Right atrium auricular region (tissue), 2 donors: Measurements from ENCODE around the gene FAM200A. TPM values are rescaled to one million over a fixed set of nuclear protein-coding genes. Genes with fewer than 3 reads are reported as not detected.

Source experiments
- DNase-seq: peaks from one replicate; pipeline ENCODE4 v3.0.0-alpha.2; 2019; ENCODE audit warnings: low spot score
- H3K27ac ChIP-seq, 2 donors: fragments of 200-600 bp; sonication (generic); 1 replicate in 1 of 2; 2 replicates in 1 of 2; pipeline ENCODE4 v1.5.1; 2016 to 2019
- H3K27me3 ChIP-seq, 2 donors: fragments of 200-600 bp; sonication (generic); one replicate each; pipeline versions ENCODE4 v1.5.1 to v1.6.0; 2017 to 2019
- H3K36me3 ChIP-seq: fragments of 200-600 bp; sonication (generic); one replicate; pipeline ENCODE4 v1.5.1; 2016
- H3K4me1 ChIP-seq, 2 donors: fragments of 200-600 bp; sonication (generic); one replicate each; pipeline versions ENCODE4 v1.5.1 to v1.6.0; 2017 to 2019
- H3K4me3 ChIP-seq, 2 donors: fragments of 200-600 bp; sonication (generic); 1 replicate in 1 of 2; 2 replicates in 1 of 2; pipeline ENCODE4 v1.5.1; 2017 to 2019; ENCODE audit warnings: mild to moderate bottlenecking in 1 of 2, moderate library complexity in 1 of 2
- H3K9me3 ChIP-seq, 2 donors: fragments of 200-600 bp; sonication (generic); one replicate each; pipeline ENCODE4 v1.5.1; 2019
- CTCF ChIP-seq, 2 donors: fragments of 200-600 bp; sonication (generic); IDR thresholded peaks; one replicate each; pipeline ENCODE4 v1.5.1; 2019; ENCODE audit warnings: antibody characterized with exemption in 2 of 2
- total RNA-seq, 2 donors: library from RNA; depleted of rRNA; stranded (reverse); fragments of >200 nt; gene quantifications; one replicate each; pipeline ENCODE4 v1.1.0, GENCODE V29; 2016

FAM200A gene
- total RNA-seq, result 1 to 10 TPM; 4.6 to 5.0 TPM

- Histone ChIP-seq H3K9me3 (peaks cover 0 to 3% of the 10 kb centered on the region in 2 donors), H3K4me3 (peak within 1 kb of the TSS; percentile 82 to 94), H3K27me3 (no peaks in the 10 kb centered on the region), H3K4me1 (peaks cover 0 to 22% of the 10 kb centered on the region in 2 donors), H3K36me3 (peaks cover 14% of the 10 kb centered on the region), H3K27ac (peak within 1 kb of the TSS; percentile 84 to 92)
- TF ChIP-seq CTCF (IDR thresholded peaks at IDR 0.05), result no peak
- DNase-seq, result peak; percentile 86
Measured at GRCh38 chr7:99551767-99552463, at the start of gene FAM200A. FAM200A (minus strand) TSS chr7:99552114; CDS start chr7:99548407, 3,707 bp downstream.

DNA sequence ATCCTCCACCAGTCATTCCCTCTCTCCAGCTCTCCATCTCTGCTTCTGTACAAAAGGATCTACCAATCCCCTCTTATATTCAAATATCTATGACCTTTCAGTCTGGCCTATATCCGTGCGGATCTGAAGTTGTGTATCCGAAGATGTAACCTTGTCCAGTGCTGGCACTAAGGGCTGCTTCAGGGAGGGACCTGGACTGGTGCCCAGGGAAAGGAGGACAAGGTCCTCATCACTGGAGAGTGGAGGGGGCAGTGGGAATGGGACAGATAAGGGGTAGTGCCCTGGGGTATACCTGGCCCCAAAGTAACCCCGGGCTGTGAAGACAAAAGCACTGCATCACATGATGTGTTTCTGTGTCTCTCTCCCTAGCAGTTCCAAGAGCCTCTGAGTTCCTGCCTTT, 47.9 kb upstream of the FAM200A start:
- Histone ChIP-seq H3K9me3 (no peaks in the 10 kb centered on the region), H3K4me3 (no peak overlapping the region), H3K27me3 (no peaks in the 10 kb centered on the region), H3K36me3 (no peaks in the 10 kb centered on the region), H3K27ac (no peak overlapping the region), H3K4me1 (no peaks in the 10 kb centered on the region)
- DNase-seq, result no peak
- no peak for TF ChIP-seq CTCF (IDR thresholded peaks at IDR 0.05)

DNA sequence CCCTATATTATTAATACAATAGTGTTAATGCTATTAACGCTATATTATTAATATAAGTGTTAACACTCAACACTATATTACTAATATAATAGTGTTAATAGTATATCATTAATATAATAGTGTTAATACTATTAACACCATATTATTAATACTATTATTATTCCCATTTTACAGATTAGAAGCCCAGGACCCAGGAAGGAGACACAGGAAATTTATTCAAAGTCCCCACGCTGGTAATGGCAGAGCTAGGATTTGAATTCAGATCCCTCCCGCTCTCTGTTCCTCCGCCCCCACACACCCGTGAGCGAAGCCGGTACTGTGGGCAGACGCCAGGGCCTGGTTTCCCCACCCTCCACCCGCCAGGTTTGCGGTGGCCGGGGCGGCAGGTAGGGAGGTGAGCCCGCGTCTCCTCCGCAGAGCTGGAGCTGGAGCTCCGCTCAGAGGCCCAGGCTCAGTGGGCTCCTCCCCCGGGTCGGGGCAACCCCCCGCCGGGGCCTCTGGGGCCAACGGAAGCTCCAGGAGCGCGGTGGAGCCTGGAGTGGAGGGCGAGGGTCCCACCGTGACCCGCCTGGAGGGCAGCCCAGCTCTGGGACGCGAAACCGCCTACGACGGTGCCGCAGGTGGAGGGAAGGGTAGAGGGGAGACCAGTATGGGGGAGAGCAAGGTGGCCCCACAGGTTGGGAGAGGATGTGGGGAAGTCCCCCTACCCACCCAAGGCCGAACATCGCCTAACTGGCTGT, 46.0 kb upstream of the FAM200A start, which contains the start of gene TMEM225B:
Gene TMEM225B, plus strand, starts transcription at position 506 of the 740 bp plus-strand sequence. CDS start 6,122 bp downstream, outside the sequence.
- Histone ChIP-seq H3K4me3 (no peak within 1 kb of the TSS), H3K4me1 (no peaks in the 10 kb centered on the region), H3K27ac (no peak within 1 kb of the TSS), H3K27me3 (no peaks in the 10 kb centered on the region), H3K9me3 (no peaks in the 10 kb centered on the region), H3K36me3 (no peaks in the 10 kb centered on the region)
- no peak for TF ChIP-seq CTCF (IDR thresholded peaks at IDR 0.05)
- no peak for DNase-seq

- no peaks in the 10 kb centered on the region for H3K4me1 ChIP-seq
- no peaks in the 10 kb centered on the region for H3K9me3 ChIP-seq
- H3K36me3 ChIP-seq, result no peaks in the 10 kb centered on the region
- no peak for DNase-seq
- no peaks in the 10 kb centered on the region for H3K27me3 ChIP-seq
- H3K27ac ChIP-seq, result no peak overlapping the region
- no peak for TF ChIP-seq CTCF (IDR thresholded peaks at IDR 0.05)
- H3K4me3 ChIP-seq, result no peak overlapping the region
Measured at GRCh38 chr7:99596408-99596955, 44.6 kb upstream of the FAM200A start.

GRCh38 chr7:99594948-99595745, 43.2 kb upstream of the FAM200A start:
- Histone ChIP-seq H3K4me1 (no peaks in the 10 kb centered on the region), H3K36me3 (no peaks in the 10 kb centered on the region), H3K27me3 (no peaks in the 10 kb centered on the region), H3K27ac (no peak overlapping the region), H3K4me3 (no peak overlapping the region), H3K9me3 (no peaks in the 10 kb centered on the region)
- no peak for TF ChIP-seq CTCF (IDR thresholded peaks at IDR 0.05)
- DNase-seq, result no peak
